ENCODE results near the gene ANAPC4. TPM values are rescaled to one million over a fixed set of nuclear protein-coding genes. Genes with fewer than 3 reads are reported as not detected.

The ANAPC4 gene
- total RNA-seq, 2 experiments from 2014 or later, result 32.7 to 50.6 TPM

DNA sequence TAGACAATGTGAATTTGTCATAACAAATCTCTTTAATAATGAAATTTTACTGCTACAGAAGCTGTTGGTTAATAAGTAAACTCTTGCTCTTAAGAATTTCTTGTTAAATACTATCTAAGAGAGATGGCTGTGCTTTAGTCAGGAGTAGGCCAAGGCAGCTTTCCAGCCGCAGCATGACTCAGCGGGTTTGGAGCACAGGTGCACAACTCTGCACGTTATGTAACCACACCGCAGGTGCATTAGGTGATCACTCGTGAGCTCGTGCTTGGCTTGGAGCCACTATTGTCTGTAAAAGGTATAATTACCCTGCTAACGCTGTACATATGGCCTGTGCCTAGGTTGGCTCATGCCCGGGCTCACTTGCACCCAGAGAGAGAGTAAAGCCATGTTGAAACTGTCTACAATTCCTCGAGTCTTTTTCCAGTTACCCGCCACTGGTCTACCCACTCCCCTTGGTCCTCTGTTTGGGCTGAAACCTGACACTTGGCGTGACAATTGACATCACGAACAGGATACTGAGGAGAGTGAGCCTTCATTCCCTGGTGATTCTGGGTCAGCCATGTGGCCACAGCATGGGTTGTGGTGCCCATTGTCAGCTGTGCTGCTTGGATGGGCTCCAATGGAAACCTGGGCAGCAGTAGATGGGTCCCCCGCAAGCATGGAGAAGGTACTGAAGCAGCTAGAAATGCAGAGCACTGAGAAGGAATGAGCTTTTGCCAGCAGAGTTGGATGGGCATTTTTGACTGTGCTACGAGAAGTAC lies 18.4 kb upstream of the ANAPC4 start:
- Histone ChIP-seq H3K36me3 (ENCODE audit: insufficient read depth, low read length) (peaks cover 81% of the 10 kb centered on the region), H3K4me3 (ENCODE audit: low read depth, low read length, poor library complexity, severe bottlenecking) (no peak overlapping the region), H3K27ac (ENCODE audit: low read depth, low read length, poor library complexity, severe bottlenecking) (no peak overlapping the region), H3K4me1 (ENCODE audit: insufficient read depth, low read length, poor library complexity, severe bottlenecking) (no peaks in the 10 kb centered on the region), H3K9me2 (ENCODE audit: insufficient read depth, low read length) (no peaks in the 10 kb centered on the region), H2AFZ (ENCODE audit: low read length) (no peak overlapping the region), H3K79me2 (ENCODE audit: insufficient read depth, low read depth, low read length) (no peaks in the 10 kb centered on the region), H4K20me1 (ENCODE audit: insufficient read depth, low read length) (no peaks in the 10 kb centered on the region), H3K4me2 (ENCODE audit: low read length) (no peak overlapping the region), H3K9me3 (ENCODE audit: low read length) (peaks cover 36% of the 10 kb centered on the region)
- TF ChIP-seq, protein P1, sequence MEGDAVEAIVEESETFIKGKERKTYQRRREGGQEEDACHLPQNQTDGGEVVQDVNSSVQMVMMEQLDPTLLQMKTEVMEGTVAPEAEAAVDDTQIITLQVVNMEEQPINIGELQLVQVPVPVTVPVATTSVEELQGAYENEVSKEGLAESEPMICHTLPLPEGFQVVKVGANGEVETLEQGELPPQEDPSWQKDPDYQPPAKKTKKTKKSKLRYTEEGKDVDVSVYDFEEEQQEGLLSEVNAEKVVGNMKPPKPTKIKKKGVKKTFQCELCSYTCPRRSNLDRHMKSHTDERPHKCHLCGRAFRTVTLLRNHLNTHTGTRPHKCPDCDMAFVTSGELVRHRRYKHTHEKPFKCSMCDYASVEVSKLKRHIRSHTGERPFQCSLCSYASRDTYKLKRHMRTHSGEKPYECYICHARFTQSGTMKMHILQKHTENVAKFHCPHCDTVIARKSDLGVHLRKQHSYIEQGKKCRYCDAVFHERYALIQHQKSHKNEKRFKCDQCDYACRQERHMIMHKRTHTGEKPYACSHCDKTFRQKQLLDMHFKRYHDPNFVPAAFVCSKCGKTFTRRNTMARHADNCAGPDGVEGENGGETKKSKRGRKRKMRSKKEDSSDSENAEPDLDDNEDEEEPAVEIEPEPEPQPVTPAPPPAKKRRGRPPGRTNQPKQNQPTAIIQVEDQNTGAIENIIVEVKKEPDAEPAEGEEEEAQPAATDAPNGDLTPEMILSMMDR (conservative IDR thresholded peaks at IDR 0.05; ENCODE audit: low read length), result no peak
- TF ChIP-seq EZH2phosphoT487 (IDR thresholded peaks at IDR 0.05; ENCODE audit: borderline replicate concordance, low read depth, low read length), result no peak
- peak; percentile 58 for DNase-seq (ENCODE audit: low spot score)
- BruUV-seq (replicated peaks), result no TSS peak
- intact Hi-C loops (cut with micrococcal nuclease; ENCODE audit: unreplicated experiment), result no loop called here
- ChIA-PET POLR2A (interaction anchor here (0.5 to 1.1 kb wide), 4 partner anchors 10 to 95 kb away, joined by 3 to 4 read pairs (median 4); no protein-coding TSS in a partner anchor), CTCF (ENCODE audit: unreplicated experiment) (interaction anchor here (1.5 kb wide), 1 partner anchor 46 kb away, joined by 4 read pairs; the partner anchor contains the start of gene ZCCHC4)

DNA sequence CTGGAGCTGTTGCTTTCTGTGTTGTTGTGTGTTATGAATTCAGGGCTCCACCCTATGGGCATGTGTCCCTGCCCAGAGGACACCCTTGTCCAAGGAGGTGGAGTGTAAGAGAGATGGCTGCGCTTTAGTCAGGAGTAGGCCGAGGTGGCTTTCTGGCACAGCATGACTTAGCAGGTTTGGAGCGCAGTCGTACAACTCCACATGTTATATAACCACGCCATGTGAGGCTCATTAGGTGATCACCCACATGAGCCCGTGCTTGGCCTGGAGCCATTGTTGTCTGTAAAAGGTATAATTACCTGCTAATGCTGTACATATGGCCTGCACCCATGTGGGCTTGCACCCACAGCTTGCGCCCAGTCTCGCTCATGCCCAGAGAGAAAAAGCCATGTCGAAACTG lies 15.8 kb upstream of the ANAPC4 start:
- H3K79me2 ChIP-seq (ENCODE audit: insufficient read depth, low read depth, low read length), result no peaks in the 10 kb centered on the region
- ChIA-PET CTCF (ENCODE audit: unreplicated experiment) (no interaction called here), POLR2A (no interaction called here)
- H3K4me2 ChIP-seq (ENCODE audit: low read length), result no peak overlapping the region
- no peak overlapping the region for H2AFZ ChIP-seq (ENCODE audit: low read length)
- H4K20me1 ChIP-seq (ENCODE audit: insufficient read depth, low read length), result no peaks in the 10 kb centered on the region
- H3K4me3 ChIP-seq (ENCODE audit: low read depth, low read length, poor library complexity, severe bottlenecking), result no peak overlapping the region
- TF ChIP-seq, protein P1 (conservative IDR thresholded peaks at IDR 0.05; ENCODE audit: low read length), result no peak
- TF ChIP-seq EZH2phosphoT487 (IDR thresholded peaks at IDR 0.05; ENCODE audit: borderline replicate concordance, low read depth, low read length), result no peak
- H3K27ac ChIP-seq (ENCODE audit: low read depth, low read length, poor library complexity, severe bottlenecking), result no peak overlapping the region
- no peaks in the 10 kb centered on the region for H3K4me1 ChIP-seq (ENCODE audit: insufficient read depth, low read length, poor library complexity, severe bottlenecking)
- BruUV-seq (replicated peaks), result no TSS peak
- peak; percentile 56 for DNase-seq (ENCODE audit: low spot score)
- H3K36me3 ChIP-seq (ENCODE audit: insufficient read depth, low read length), result peaks cover 83% of the 10 kb centered on the region
- H3K9me3 ChIP-seq (ENCODE audit: low read length), result peaks cover 36% of the 10 kb centered on the region
- intact Hi-C loops (cut with micrococcal nuclease; ENCODE audit: unreplicated experiment), result no loop called here
- no peaks in the 10 kb centered on the region for H3K9me2 ChIP-seq (ENCODE audit: insufficient read depth, low read length)
